Amygdala (tissue), 56 donors: Measurements from ENCODE around the gene ISM2.

ENCODE experiments used
- DNase-seq, 56 donors: peaks; one replicate each; lab custom pipeline; 2025; lab: John Stamatoyannopoulos, UW

The ISM2 gene

GRCh38 chr14:77470224-77470870 is 28.3 kb downstream of the ISM2 start:
- DNase-seq: no peak

- DNase-seq: no peak
Measured at GRCh38 chr14:77469539-77469938, 29.1 kb downstream of the ISM2 start.

GRCh38 chr14:77469067-77469505 is 29.5 kb downstream of the ISM2 start:
- DNase-seq: no peak

- no peak for DNase-seq
Measured at GRCh38 chr14:77467801-77468200, 30.8 kb downstream of the ISM2 start.

- DNase-seq: peak in 43 of 56 donors; percentile 2 to 88 (median 39)
Measured at GRCh38 chr14:77459072-77459723, 39.4 kb downstream of the ISM2 start.

- peak in 7 of 56 donors; percentile 32 to 79 (median 38) for DNase-seq
Measured at GRCh38 chr14:77458249-77458950, 40.2 kb downstream of the ISM2 start.

- peak; percentile 59 to 99 (median 97) for DNase-seq
Measured at GRCh38 chr14:77457522-77458248, 40.9 kb downstream of the ISM2 start, which contains the start of the genes AHSA1 and VIPAS39. TSS of gene AHSA1 (plus strand) at chr14:77458093. CDS start at chr14:77458190, 97 bp downstream. TSS of gene VIPAS39 (minus strand) at chr14:77457601. CDS start at chr14:77454102, 3,499 bp downstream.

GRCh38 chr14:77457115-77457521 is 41.5 kb downstream of the ISM2 start:
- DNase-seq: peak in 3 of 56 donors; percentile 41 to 59 (median 45)

GRCh38 chr14:77455966-77456640 is 42.5 kb downstream of the ISM2 start:
- no peak for DNase-seq

GRCh38 chr14:77442196-77442595 is 56.4 kb downstream of the ISM2 start:
- no peak for DNase-seq

GRCh38 chr14:77439861-77440260 is 58.8 kb downstream of the ISM2 start:
- DNase-seq: no peak

GRCh38 chr14:77438596-77438995 is 60.0 kb downstream of the ISM2 start:
- no peak for DNase-seq

- no peak for DNase-seq
Measured at GRCh38 chr14:77436042-77436441, 62.6 kb downstream of the ISM2 start.

GRCh38 chr14:77426396-77426795 is 72.2 kb downstream of the ISM2 start:
- DNase-seq: no peak

GRCh38 chr14:77424862-77425261 is 73.8 kb downstream of the ISM2 start:
- no peak for DNase-seq
